ENCODE data around the gene HSPA12B.

Gene HSPA12B

DNA sequence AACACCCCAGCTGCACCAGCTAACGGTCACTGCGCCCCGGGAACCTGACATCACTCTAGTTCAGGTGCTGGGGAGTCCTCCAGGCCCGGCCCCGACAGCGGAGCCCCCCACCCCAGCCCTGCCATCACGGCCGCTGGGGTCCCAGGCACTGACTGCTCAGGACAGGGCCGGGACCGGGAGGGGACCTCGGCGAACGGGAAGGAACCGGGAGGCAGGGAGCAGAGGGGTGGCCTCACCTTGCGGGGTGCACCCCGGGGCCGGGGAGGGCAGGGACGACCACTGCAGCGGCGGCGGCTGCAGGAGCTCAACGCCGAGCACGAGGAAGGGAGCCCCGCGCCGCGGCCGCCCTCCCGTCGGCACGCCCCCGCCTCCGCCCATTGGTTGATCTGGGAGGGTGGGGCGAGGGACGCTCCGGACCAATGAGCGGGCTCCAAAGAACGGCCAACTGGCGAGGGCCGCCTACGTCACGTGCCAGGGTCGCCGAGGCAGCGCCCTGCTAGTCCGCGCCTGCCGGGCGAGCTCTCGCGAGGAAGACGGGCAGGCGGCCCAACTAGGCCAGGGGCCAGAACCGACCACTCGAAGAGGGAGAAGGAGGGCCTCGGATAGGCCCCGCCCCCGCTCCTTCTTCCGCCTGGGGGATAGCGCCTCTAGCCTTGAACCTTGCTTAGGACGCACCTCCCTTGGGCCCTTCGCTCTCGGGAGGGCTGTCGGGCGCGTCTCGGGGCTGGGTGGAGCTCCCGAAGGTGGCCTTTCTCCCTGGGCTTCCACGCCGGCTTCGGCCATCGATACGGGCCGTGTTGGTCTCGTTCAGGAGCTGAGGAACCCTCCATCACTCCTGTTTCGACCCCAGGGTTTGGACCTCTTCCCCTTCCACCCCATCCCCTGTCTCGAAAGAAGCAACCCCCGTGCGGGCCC is 35.2 kb downstream of the HSPA12B start, which contains the start of gene ADISSP:
TSS of gene ADISSP (minus strand) at position 327 of the 915 bp plus-strand sequence. CDS start 7,653 bp downstream, outside the sequence.
- DNase-seq, result peak; percentile 89

DNA sequence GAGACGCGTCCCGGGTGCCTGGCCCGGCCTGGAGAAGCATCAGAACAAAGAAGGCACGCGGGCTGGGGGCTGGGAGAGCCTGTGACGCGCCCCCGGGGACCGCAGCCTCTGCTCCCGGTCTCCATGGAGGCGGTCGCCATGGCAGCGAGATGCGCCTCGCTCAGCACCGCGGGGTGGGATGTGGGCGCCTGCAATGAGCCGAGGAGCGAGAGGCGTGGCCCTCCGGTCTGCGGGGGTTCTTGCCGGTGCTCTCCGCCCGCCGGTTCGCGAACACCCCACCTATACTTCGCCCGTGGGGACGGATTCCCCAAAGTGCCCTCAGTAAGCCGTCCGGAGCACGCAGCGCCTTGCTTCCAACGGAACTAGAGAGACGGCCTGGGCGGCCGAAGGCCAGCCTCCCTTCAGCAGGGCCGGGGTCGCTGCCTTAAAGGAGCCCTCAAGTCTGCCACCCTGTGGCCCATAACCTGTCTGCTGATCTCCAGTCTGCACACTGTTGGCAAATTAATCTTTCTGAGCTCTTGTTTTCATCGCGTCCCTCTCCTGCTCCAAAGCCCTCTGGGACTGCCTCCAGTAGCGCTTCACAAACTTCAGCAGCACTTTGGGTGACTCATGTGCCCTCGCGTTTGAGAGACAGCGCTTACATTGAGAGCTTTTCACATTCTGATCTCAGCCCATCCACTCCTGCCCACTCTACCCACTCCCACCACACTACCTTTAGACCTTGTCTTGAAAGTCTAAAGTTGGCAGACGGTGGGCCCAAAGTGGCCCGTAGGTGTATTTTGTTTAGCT is 36.1 kb downstream of the HSPA12B start:
- DNase-seq, result no peak

DNA sequence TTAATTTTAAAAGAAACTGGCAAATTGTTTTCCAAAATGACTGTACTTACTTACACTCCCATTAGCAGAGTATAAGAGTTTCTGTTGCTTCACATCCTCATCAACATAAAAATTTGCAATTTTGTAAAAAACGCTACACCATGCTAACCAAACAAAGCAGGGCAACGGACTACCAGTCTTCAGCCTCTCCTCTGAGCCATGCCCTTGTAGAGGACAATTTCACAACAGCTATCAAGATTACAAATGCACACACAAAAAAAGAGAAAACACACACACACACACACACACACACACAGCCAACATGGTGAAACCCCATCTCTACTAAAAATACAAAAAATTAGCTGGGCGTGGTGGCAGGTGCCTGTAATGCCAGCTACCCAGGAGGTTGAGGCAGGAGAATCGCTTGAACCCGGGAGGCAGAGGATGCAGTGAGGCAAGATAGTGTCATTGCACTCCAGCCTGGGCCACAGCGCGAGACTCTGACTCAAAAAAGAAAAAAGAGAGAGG is 39.1 kb downstream of the HSPA12B start:
- DNase-seq, result no peak

DNA sequence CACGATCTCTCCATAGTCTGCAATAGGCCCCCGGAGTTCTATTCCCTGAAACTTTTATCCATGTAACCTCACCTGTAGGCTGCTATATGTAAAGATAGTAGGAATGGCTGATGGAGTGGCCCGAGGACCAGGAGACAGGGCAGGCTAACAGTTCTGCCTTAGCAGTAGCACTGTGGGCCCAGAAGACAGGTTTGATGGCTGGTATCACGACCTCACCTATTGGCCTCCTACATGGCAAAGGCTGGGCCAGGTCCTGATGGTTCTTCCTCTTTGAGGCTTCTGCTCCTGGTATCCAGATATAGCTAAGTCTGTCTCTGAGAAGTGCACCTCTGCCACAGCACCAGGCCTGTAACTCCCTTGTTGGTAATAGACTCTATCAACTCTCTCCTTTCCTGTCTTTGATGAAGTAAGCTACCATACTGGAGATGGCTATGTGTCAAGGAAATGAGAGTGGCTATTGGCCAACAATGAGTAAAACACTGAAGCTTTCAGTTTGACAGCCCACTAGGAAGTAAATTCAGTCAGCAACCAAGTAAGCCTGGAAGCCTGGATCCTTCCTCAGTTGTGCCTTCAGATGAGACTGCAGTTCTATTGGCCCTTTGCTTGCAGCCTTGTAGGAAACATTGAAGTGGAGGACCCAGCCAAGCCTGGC is 43.1 kb downstream of the HSPA12B start:
- no peak for DNase-seq

DNA sequence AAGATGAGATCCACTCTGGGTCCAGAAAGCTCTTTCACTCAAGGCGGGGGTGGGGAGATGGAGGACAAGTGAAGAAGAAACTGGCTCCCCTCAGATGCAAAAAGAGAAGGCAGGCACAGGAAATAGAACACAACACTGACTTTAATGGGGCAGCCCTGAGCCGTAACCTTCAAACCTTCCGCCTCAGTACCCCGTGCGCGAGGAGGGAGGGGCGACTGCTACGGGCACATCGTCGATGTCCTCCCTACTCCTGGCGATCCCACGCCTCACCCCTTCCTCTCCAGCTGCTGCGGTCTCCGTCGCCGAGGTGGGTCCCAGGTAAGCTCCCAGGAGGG is 44.9 kb downstream of the HSPA12B start:
- no peak for DNase-seq

DNA sequence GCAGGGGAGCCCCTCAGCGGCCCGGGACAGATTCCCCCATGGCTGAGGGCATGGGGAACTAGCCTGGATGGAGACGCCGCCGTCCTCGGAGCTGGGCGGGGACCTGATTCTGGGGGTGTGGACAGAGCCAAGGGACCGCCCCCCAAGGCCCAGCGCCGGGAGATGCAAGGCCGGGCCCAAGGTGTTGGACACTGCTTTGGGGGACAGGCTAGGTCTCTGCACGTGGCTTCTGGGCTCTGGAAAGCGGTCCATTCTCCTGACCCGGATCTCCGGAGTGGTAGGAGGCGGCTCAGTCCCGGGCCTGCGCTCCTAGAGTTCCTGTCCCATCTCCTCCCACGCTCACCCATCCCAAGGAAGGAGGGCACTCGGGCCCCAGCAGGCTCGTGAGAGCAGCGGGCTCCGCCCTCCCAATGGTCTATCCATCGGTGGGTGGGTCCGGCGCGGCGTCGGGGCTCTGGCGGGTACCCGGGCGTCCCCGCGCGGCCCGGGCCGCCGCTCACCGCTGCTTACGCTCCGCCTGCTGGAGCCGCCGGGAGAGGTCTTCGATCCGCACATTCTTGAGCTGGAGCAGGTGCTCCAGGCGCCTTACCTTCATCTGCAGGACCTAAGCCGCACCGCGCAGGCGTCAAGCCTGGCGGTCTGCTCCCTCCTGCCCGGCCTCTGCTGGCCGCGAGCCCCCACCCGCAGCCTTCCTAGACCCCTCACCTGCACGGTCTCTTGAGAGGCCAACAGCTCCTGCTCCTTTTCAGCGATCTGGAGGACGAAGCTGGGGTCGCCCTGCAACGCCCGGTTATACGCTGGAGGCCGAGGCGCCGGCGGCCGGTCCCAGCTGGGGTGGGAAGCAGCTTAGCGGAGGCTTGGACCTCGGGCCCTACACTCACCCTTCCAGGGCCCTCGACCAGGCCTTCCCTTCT is 45.5 kb downstream of the HSPA12B start:
- no peak for DNase-seq

DNA sequence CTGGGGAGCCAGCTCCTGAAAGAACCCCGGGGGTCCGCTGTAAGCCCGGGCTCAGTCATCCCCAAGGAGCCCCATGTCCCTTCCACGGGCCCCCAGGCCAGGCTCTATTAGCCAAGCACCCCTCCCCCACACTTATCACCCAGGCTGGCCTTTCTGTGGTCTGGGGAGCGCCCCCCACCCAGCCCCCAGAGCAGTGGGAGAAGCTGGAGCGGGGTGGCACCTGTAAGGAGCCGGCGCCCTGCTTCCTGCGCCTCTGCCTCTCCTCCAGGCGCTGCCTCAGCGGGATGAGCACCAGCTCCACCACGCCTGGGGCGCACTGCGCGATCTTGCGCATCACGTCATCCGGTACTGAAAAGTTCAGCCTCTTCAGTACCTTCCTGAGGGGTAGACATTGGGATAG is 46.5 kb downstream of the HSPA12B start:
- no peak for DNase-seq

DNA sequence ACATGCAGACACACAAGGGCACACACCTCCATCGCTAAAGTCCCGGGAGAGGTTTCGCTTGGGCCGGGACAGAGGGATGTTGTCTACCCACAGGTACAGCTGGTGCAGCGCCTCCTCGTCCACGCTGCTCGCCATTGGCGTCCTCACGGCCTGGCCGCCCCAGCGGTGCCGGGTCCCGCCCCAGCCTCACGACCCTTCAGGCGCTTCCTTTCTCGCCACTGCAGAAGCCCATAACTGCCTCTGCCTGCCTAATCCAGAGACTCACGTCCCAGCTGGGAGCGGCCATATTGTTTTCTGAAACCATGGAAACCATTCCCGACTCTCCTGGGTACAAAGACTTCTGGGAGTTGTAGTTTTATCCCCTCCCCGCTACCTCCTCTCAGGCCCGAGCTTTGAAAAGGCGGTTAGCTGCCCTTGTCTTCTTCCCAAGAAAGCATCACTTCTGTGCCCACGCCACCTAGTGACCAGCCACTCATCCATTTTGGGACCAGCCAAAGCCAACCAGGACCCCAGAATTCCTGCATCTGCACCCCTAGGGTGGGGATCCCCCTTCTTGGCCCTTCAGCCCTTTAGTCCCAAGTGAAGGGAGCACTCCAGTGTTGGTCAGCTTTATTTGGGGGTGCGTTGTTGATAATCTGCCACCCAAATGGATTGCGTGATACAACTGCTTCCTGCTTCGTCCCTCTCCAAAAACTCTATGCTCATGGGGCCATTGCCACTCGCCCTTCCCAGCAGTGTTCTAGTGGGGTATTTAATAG is 48.8 kb downstream of the HSPA12B start, which contains the start of gene SPEF1:
TSS of gene SPEF1 (minus strand) at position 296 of the 758 bp plus-strand sequence. CDS start at position 135, 161 bp downstream.
- peak; percentile 58 for DNase-seq

DNA sequence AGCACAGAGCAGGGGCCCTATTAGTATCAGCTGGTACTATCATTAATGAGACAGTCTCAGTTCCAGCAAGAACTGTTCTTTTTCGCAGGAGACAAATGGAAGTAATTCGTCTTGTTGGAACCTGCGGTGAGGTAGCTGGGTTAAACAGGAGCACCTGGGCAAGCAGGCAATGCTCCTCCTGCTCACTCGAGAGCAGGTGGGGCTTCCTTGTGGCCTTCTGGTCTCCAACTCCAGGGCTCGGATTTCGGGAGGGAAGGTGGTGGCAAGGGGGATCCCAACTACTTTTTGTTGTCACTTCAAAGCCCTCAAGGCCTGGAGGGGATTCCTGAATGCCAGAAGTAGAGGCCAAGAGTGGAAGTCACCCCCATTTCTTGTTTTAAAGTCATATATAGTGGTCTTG is 50.1 kb downstream of the HSPA12B start:
- DNase-seq, result no peak

DNA sequence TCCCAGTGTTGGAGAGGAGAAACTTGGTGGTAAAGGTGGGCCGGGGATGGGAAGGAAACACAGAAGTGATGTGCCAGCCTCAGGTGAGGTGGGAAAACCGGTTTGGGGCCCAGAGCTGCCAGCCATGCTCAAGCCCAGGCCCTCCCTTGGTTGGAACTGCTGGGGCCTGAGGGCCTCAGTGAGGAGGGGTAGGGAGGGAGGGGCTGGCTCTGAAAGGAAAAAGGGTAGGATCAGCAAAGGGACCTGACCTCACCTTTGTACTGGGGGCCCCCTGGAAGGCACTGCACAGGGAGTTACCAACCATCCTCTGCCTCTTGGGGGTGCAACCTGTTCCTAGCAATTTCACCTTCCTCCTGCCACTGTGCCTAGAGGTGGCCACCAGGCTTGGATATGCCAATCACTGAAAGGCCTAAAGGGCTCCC is 50.6 kb downstream of the HSPA12B start:
- DNase-seq, result no peak

DNA sequence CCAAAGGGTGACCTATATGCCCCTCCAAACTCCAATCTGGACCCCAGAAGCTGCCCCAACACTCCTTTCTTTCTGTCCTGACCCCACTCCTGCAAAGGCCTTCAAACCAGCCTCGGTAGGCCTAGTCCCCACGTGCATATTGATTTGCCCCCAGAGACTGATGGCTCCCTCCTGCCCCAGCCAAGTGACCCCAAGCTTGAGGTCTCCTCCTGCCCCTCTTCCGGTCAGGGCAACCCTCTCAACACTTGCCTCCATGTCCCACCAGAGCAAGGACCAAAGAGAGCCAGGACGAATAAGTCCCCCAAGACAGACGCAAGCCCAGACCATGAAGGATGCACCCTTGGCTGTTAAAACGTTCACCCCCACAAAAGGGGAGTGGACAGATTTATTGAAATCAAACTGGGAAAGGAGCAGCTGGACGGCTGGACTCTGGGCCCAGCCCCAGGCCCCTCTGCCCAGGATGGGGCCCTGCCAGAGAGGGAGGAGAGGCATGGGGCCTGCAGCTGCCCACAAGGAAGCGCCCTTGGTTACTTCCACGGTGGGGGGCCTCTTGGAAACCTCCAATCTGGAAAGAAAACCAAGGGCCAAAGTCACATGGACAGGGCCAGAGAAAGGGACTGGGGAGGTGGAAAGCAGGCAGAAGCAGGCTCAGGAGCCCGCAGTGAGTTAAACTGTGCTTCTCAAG is 51.2 kb downstream of the HSPA12B start:
- DNase-seq, result no peak

DNA sequence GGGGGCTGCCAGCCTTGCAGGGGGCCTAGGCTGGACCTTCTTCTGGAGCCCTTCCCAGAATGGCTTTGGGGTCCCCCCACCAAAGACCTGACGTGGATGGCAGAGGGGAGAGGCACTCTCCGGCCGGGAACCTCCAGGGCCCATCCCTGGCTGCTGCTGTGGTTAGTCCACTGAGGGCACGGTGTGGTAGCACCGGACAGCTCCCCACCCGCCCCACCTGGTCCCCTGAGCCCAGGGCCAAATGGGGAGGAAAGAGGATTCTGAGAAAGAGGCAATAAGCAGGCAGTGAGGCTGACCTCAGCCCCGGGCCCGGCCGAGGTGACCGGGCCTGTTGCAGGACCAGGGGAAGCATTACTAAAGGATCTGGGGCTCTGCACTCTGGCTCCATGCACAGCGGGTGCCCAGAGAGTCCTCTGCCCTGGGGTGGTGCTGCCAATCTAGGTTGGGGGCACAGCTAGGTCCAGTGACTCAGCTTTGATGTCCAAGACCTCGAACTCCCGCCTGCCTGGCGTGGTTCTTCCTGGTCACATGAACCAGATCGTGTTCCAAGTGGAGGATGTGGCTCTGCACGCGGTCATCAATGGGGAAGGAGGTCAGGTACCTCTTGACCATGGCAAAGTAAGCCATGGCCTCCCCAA is 51.9 kb downstream of the HSPA12B start:
- DNase-seq, result no peak

DNA sequence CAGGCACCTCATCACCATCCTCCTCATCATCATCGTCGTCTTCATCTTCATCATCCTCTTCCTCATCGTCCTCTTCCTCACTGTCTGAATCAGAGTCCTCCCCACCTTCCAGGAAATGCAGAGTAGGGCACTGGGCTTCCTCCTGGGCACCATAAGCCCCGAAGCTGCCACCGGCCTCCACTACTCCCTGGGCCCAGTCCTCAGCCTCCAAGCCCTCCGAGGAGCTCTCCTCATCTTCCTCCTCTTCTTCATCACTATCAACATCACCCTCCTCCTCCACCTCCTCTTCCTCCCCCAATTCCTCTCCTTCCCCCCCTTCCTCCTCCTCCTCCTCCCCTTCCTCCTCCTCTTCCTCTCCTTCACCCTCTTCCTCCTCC is 52.4 kb downstream of the HSPA12B start:
- no peak for DNase-seq

DNA sequence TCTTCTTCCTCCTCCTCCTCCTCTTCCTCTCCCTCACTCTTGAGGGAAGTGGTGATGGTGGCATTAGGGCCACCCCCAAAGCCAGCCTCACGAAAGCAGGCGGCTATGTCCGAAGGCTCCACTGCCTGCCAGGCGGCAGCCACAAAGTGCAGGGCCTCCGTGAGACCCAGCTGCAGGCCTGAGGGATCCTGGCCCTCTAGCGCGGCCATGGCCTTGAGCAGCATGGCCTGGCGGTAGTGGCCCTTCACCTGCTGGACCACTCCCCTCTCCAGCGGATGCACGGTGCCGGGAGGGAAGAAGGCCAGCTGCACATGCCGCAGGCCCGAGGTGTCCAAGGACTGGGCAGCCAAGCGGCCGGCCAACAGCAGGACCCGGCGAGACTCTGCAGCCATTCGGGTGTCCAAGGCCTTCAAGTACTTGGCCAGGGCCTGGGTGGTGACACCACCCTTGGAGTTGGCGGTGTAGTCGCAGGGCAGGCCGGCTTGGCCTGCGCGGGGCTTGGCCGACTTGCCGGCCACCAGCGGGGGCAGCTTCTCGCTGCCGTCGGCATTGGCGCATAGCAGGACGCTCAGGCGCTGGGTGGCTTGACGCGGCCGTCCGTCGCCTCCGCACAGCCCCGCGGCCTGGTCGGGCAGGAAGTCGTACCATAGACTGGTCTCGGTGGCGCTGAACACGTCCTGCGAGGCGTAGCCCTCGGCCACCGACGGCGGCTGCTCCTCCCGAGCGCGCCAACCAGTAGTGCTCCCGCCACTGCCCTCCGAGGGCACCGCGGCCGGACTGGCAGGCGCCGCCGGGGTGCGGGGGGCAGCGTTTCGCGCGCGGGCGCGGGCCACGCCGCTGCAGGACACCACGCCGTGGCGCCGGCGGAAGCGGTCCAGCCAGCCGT is 53.0 kb downstream of the HSPA12B start:
- no peak for DNase-seq

DNA sequence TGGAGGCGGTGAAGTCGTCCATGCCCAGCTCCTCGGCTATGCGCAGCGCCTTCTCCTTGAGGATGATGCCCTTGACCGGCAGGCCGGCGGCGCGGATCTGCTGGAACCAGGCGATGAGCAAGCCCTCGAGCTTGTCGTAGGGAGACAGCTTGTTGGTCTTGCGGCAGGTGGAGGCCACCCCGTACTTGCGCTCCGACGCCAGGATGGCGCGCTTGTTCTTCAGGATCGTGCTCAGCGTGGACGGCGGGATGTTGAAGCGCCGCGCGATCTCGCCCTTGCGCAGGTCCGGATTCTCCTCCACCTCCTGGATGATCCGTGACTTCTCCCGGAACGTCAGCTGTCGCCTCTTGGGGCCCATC is 53.6 kb downstream of the HSPA12B start:
- no peak for DNase-seq

DNA sequence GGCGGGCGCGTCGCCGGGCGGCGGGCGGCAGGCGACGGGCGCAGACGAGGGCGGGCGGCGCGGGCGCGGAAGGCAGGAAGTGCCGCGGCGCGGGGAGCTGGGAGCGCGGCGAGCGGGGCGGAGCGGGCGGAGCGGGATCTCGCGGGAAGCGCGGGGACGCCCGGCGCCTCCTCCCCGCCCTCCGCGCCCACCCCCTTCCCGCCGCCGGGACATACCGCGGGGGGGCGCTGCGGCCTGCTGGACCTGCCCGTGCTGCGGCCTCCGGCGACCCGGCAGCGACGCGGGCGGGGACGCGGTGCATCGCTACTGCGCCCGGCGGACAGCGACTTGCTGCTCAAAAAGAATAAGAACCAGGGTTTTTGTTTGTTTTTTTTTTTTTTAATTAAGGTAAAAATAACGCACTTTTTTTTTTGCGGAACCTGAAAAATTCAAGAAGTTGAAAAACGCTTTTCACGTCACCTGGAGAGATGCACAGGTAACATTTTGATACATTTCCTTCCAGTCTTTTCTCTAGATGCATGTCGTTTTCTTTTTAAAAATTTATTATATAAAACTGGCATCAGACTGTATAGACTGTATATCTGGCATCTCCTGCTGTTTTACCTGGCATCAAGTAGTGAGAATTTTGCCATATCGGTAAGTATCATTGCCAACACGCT is 54.3 kb downstream of the HSPA12B start, which contains the start of gene CENPB:
TSS of gene CENPB (minus strand) at position 76 of the 659 bp plus-strand sequence. CDS start 257 bp downstream, outside the sequence.
- peak; percentile 60 for DNase-seq

DNA sequence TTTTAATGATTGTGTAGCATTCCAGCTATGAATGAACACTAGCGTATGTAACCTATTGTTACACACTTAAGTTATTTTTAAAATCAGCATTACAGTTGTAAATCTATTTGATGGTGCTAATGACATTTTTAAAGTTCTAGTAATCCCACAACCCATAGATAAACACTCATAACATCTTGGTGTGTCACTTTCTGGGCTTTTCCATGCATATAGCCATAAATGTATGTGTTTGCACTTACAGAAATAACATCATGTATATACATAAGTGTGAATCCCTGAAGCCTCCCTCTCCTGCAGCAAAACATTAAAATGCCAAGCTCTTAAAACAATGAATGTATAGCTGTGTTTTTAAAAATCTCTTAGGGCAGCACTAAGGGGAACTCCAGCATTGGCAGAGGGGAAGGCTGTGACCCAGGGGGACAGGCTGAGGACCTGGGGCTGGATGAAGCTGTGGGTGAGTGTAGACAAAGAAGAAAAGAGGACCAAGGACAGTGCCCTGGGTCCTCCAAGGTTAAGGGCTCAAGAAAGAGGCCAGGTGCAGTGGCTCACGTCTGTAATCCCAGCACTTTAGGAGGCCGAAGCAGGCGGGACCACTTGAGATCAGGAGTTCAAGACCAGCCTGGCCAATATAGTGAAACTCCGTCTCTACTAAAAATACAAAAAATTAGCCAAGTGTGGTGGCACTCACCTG is 55.0 kb downstream of the HSPA12B start:
- no peak for DNase-seq

DNA sequence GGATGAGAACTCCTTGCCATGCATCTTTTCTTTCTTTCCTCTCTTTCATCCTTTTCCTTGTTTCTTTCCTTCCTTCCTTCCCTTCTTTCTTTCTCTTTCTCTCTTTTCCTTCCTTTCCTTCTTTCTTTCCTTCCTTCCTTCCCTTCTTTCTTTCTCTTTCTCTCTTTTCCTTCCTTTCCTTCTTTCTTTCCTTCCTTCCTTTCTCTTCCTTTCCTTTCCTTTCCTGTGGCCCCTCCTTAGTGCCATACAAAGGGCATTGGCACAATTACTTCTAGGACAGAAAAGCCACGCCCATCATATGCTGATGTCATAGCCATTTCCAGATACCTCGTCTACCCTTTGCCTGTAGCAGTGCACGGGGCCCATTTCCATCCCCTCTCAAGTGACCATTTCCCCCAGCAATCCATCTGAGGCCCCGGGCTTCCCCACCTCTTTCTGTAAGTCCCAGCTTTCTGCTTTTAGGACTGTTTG is 56.2 kb downstream of the HSPA12B start:
- DNase-seq, result no peak

All from NCI-H2107 (cell line).